Hematopoietic multipotent progenitor cell treated with erythropoietin and hydrocortisone succinate and interleukin-3 and kit ligand, for 8 days (in vitro differentiated cells): ENCODE data around the gene ALPK1.
"Not testable (repeated sequence)": the region's sequence is repeated elsewhere in the genome, so short reads cannot be mapped to it uniquely, and the experiment has no call there.

Source experiments
- DNase-seq: peaks from one replicate; pipeline ENCODE4 v3.0.0-alpha.2; 2015

The ALPK1 gene

DNA sequence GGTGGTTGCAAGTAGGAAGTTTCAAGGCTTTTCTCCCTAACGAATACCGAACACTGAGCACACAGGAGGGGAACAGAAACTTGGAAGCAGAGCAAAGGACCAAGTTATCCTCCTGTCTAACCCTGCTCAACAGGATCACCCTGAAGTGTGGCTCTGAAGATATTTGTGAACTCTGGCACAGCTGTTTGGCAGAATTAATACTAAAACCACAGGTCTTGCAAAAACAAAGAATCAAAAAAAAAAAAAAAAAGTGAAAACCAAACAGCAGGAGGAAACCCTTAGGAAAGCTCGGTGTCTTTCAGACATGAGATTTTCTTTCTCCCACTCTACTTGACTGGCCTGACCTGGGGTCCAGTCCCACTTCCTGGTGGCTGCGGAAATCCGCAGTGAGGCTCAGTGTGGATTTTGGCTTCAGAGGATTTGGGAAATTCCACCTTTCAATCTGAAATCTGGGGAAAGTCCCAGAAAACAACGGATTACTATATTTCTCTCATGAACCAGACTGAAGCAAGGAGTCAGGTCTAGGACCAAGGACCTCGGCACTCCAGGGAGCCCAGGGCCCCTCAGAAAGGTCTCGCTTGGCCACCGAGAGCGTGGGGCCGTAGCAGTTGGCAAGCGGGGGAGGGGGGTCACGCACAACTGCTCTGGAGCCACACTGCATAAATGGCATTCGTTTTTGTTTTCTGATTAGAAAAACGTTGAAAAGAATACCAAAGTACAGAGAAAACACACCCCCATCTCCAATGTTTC is 12.3 kb upstream of the ALPK1 start:
- DNase-seq: peak; percentile 11

DNA sequence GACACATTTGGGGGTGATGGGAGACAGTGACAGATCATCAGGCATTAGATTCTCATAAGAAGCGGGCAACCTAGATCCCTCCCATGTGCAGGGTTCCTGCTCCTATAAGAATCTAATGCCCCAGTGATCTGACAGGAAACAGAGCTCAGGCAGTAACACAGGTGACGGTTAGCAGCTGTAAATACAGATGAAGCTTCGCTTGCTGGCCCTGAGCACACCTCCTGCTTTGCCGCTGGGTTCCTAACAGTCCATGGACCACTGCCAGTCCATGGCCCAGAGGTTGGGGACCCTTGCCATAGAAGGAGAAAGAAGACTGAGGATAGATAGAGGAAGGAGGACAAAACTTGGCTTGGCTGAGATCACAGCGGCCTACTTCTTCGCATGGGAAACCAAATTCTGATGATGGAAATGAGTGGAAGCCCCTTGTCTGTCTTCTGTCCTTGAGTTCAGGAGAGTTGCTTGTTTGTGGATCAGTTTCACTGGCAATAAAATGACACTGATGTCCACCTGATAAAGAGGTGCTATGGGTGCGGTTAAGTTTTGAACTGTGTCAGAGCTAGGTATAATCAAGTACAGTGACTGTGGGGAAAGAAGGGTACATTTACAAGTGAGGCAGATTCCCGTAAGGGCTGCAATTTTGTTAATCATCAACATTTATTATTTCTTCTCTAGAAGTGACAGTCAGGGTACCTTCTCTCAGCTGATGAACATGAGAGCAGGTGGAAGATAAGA is 9.7 kb upstream of the ALPK1 start:
- DNase-seq: no peak

DNA sequence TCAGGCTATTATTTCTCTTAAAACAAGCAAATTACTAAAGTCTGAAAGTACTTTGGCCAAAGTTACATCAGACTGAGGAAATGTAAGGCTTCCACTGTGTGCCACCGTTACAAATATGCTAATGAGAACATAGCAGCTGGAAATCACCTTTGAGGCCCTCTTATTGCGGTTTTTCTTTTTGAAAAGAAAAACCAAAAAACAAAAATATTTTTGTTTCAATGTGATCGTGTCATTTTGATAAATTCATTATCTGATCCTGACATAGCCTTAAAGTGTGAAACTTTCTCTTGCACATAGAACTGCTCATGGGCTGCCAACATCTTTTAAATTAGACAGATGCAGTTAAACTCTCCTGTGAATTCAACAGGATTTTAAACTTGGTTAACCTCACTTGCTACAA is 8.7 kb upstream of the ALPK1 start:
- no peak for DNase-seq

DNA sequence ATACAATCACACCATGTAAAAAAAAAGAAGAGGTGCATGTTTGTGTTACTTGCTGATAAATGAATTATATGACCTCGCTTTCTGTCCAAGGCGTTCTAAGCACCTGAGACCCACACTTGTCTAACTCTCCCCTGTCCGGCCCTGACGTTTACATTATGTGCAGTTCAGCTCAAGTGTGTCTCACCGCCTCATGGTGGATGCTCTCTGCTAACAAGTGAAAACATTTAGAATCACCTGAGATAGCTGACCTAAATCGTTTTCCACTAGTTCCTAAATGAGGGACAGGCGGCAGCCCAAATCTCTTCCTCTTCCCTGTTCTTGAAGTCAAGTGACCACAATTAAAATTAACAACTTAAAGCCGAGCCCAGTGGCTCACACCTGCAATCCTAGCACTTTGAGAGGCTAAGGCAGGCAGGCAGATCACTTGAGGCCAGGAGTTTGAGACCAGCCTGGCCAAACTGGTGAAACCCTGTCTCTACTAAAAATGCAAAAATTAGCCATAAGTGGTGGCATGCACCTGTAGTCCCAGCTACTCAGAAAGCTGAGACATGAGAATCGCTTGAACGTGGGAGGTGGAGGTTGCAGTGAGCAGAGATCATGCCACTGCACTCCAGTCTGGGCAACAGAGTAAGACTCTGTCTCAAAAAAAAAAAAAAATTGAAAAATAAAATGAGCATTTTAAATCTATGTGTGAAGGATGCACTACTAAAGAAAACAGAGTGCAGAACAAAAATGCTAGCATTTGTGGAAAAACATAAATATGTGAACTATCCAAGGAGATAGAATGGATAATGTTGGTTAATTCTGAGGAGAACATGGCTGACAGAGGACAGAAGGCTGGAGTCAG is 7.5 kb upstream of the ALPK1 start:
- no peak for DNase-seq

DNA sequence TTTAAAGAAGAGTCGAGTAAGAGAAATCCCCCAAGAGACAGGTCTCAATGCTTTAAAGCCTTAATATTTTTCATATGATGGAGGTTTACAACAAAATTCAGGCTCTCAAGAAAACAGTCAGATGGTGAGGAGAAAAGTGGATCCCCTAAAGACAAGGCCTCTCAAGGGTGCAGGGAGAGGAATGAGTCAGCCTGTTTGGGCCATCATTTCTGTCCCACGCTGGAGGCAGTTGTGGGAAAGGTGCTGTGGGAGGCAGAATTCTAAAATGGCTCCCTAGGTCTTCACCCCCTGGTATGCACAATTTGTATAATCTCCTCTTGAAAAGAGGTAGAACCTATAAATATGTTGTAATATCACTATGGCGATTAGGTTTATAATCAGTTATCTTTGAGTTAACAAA is 6.8 kb upstream of the ALPK1 start:
- DNase-seq: no peak

DNA sequence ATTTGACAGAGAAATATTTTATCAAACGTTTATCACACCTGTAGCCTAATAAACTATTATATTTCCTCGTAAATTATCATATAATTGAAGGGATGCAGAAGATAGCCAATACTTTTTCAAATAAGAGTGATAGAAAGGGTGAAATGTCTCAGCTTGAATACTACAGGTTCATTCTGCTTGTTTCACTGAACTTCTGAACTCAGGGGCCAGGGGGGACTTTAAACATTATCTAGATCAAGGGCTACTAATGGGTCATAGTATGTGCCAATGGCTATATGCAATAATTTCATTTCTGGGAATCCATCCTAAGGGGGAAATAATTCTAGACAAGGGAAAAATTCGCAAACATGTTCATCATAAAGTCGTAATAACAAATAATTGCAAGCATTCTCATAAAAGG is 2.6 kb downstream of the ALPK1 start:
- DNase-seq: no peak

DNA sequence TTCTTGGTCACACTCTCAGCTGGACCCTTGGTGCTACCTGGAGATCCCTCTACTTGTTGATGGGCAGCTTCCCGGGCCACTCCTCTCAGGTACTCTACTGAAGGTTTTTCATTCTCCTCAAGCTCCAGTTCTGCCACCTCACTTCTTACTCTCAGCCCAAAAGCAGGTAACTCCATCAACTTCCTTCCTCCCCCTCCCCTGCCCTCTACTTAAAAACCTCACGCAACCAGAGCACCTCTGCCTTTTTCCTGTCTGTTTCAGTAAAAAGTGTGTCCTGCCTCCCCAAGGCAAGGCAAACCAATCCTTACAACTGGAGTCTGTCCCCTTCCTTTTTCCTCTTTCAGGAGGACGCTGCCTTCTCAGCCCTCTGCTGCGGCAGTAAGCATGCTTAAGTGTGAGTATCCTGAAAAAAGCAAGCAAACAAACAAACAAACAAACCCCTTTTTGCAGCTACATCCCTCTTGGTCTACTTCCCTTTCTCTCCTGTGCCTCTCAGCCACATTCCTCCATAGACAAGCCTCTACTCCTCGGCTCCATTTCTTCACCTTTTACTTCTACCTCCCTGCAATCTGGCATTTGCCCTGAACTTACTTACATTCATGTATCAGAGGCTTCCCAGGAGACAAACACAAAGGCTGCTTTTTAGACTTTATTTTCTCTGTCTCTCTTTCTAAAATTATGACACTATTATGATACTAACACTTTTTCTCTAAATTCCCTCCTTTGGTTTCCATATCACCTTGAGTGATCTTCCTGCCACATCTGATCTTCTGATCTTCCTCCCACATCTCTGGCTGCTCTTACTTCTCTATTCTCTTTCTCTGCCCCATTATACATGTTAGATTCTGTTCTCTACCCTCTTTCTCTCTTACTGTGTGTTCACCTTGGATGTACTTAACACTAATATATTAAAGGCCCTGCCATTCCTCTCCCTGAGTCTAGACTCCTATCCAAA is 5.4 kb downstream of the ALPK1 start:
- no peak for DNase-seq

DNA sequence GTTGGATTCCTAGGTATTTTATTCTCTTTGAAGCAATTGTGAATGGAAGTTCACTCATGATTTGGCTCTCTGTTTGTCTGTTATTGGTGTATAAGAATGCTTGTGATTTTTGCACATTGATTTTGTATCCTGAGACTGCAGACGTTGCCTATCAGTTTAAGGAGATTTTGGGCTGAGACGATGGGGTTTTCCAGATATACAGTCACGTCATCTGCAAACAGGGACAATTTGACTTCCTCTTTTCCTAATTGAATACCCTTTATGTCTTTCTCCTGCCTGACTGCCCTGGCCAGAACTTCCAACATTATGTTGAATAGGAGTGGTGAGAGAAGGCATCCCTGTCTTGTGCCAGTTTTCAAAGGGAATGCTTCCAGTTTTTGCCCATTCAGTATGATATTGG is 8.3 kb downstream of the ALPK1 start:
- not testable (repeated sequence) for DNase-seq

DNA sequence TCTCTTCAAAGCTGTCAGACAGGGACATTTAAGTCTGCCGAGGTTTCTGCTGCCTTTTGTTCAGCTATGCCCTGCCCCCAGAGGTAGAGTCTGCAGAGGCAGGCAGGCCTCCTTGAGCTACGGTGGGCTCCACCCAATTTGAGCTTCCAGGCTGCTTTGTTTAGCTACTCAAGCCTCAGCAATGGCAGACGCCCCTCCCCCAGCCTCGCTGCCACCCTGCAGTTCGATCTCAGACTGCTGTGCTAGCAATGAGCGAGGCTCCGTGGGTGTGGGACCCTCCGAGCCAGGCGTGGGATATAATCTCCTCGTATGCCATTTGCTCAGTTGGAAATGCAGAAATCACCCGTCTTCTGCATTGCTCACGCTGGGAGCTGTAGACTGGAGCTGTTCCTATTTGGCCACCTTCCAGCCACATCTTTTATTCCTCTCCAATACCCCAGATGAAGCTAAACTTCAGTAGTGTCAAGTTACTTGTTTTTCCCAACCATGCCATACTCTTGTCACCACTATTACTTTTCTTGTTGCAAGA is 12.2 kb downstream of the ALPK1 start:
- not testable (repeated sequence) for DNase-seq

DNA sequence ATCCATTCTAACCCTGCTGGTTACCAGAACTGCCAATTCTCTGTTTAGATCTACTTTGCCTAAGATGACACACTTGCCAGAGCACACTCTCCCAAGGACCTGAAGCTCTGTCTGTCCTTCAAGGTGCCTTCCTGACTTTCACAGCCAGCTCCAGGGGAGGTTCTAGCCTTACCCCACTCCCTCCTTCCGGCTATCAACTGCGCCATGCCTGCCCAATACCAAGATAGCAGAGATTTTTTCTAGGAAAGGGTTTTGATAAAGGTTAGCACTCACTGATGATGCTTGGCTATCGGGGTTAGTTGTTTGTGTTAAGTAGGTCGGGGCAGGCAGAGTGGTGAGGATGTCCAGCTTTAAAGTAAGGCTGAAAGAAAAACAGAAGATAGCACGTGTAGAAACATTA is 14.3 kb downstream of the ALPK1 start:
- peak; percentile 41 for DNase-seq

DNA sequence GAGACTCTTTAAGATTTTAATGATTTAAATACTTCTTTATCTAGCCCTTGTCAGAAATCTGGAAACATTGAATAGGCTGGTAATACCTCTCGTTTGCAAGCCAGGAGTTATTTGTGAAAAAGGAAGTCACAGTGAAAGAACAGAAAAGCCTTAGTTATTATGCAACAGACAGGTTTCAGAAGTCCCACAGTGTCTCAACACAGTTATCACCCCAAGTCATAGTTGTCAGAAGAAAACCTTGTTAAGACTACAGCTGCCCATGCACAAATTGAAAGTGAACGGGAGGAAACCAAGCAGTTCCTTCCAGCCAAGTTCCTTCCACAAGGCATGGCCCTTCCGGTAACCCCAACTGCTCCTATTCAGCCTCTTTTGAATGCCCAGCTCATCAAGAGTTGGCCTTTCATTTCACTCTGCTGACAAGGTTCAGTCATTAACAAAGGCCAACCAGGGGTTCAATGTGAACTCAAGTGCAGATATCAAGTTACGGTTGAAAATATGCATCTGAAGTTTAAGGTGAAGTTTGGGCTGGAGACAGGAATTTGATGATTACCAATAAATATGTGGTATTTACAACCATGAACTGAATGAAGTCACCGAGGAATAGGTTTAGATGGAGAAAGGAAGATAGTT is 15.6 kb downstream of the ALPK1 start:
- peak; percentile 3 for DNase-seq

DNA sequence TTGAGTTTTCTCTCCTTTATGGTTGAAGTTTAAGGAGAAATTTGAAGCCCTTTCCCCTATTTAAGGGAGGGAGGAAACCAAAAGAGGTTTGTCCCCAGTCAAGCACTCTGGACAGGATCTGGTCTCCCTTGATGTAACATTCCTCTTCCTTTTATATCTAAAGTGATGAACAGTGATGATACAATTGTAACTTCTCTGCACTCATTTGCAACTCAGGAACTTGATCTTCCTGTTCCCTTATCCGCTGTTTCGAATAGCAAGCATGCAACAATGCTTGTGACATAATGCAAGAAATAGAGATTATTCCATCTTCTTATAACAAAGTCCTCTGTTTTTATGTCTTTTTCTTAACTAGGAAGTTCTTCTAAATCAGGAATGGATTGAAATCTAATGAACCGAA is 18.3 kb downstream of the ALPK1 start:
- DNase-seq: no peak

DNA sequence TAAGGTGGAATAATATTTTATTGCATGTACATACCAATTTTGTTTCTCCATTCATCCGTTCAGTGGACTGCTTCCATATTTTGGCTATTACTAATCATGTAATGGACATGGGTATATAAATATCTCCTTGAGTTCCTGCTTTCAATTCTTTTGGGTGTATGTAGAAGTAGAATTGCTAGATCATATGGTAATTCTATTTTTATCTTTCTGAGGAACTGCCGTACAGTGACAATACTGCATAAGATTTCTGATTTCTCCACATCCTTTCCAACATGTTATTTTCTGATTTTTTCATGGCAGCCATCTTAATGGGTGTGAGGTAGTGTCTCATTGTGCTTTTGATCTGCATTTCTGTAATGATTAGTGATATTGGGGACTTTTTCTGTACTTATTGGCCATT is 19.2 kb downstream of the ALPK1 start:
- DNase-seq: no peak

DNA sequence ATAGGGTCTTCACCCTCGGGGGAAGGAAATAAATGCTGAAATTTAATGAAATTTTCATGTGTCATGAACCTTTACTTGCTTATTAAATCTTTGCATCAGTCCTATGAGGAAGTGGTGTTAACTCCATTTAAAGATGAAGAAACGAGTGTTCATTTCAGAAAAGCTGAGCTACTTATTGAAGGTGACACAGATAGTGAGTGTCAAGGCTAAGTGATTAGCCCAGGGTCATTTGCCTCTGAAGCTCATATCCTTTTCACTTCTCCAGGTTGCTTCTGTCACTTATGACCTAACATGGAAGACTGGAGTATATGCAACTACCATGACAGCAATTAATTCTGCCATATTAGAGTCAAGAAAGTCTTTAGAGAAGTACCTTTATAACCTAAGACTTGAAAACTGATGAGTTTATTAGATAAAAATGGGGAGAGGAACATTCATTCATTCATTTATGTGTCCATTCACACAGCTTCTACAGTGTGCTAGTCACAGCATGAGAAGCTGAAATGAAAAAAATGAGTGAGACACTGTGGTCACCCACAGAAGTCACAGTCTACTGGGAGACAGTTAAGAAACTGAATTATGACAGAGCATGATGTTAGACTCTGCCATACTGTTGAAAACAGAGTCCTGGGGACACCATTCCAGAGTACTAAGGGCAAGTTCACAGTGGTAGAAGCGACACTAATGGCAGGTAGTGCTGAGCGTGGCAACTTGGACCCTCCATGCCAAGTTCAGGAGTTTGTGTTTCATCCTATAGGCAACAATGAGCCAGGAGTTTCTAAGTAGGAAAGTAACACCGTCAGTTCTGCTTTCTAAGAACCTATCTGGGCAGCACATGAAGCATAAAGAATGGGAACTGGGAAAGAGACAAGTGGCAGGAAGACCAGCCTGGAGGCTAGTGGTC is 21.3 kb downstream of the ALPK1 start:
- DNase-seq: no peak

DNA sequence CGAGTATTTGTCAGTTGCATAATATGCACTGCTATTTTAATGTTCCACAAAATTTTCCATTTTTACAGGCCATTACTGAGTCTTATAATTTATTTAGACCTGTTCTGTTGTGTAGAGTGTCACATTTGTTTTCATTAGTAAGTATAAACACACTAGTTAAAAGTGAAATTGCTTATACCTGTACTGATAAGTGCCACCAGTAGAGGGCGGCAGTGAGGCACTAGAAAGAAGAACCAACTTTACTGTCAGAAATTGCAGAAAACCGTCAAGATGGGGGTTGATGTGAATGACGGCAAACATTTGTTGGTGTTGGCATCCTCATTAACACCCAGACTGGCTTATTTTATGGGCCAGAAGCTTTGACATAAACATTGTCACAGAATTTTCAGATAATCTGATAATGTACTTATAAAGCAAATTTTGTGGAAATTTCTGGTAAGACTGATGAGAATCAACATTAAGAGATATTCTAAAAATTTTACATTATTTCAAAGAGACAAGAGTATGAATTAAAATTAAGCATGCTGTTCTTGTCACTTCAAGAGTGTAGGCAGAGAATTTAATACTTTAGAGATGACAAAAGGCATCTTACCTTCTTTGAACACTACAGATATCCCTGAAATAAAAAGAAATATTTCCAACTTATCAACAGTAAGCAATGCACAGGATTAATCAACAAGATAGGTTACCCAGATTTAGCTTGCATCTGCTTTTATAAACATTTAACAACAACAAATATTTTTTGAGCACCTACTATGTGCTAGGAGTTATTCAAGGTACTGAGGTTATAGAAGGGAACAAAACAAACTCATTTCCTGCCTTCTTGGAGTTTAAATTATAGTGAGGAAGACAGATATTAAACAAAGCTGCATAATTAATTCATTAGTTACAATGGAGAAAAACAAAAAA is 24.9 kb downstream of the ALPK1 start:
- peak; percentile 77 for DNase-seq

DNA sequence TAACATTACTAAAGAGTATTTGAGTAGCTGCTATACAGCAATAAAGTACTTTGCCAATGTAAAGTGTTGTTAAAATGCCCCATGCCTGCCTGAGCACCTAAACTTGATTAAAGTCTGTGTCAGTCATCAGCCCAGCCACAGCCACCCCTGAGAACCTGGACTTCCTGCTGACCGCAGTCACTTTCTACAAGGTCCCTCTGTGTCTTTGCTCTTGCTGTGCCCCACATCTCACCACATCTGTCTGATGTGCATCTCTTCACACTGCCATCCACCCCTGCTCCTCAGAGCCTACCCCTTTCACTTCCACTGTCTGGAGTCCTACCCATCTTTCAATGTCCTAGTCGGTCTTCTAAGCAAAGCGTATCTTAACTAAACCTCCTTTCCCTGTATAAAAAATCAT is 25.7 kb downstream of the ALPK1 start:
- no peak for DNase-seq

DNA sequence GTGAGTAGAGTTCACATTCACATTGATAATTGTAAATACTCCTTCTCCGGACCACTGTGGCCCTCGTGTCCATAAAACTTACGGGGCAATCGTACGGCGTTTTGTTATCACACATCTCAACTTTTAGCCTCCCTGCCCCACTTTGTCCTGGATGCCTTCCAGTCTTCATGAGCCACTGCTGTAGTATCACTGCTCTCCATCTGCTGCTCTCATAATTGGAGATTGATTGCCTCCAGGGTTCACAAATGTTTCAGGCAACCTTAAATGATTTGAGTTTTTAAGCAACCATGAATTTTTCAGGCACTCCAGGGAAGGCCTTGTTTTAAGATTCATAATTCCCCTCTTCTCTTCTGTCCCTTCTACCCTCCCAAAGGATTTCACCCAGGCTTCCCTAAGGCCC is 28.4 kb downstream of the ALPK1 start:
- DNase-seq: no peak

DNA sequence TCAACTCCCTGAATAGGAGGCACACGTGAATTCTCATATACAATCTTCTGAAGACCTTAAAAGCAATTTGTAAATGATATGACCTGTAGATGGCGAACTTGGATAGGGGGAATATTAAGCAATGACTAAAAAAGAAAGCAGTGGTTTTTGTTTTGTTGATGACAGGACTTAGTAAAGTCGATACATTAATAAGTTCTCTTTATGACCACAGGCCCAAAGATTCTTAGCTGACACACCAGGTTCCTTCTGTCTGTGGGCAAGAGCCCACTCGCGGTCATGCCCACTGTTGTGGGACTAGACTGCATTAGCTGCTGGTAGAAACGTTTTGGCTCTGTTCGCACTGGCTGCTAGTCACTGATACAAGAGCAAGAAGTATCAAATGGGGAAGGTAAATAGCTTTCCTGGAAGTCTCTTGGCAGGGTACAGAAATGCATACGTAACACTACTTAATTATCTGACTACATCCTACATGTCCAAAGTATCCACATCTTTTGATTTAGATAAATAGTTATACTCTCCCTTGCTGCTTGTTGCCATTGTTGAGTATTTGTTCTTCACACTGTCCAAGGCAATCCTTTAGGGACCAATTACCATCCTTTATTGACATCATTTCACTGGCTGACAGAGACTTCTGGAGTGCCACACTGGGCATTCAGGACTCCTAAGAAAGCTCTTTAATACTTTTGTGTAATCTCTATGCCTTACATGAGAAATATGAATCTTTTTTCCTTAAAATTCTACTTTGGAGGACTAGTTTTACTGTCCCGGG is 31.0 kb downstream of the ALPK1 start:
- peak; percentile 65 for DNase-seq

DNA sequence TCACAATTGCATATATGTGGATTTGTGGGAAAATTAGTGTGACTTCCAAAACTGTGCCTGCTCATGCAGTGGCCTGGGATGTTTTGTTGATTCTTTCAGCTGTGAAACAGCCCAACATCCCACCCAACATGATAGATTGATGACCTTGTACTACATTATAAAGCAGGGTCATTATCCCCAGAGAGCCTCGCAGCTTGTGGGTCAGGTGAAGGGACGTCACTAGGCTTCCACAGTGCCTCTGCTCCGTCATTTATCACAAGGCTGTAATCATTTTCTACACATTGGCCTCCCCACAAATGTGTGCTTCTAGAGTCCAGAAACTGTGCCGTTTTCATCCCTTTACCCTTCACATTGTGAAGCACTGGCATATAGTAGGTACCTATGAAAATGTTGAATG is 31.6 kb downstream of the ALPK1 start:
- no peak for DNase-seq
